Stimulated activated CD4-positive, alpha-beta T cell treated with anti-CD3 and anti-CD28 coated beads, Interleukin-15, amount 100 ng/mL, for 24 hours (primary cell): ENCODE data around the gene PPP2R2C.

Source experiments
- DNase-seq: peaks from one replicate; pipeline ENCODE4 v3.0.0-alpha.2; 2020

The PPP2R2C gene

GRCh38 chr4:6394671-6395081, 77.7 kb downstream of the PPP2R2C start:
- DNase-seq: no peak

- no peak for DNase-seq
Measured at GRCh38 chr4:6393544-6394475, 78.6 kb downstream of the PPP2R2C start.

GRCh38 chr4:6393066-6393465, 79.3 kb downstream of the PPP2R2C start:
- DNase-seq: no peak

- no peak for DNase-seq
Measured at GRCh38 chr4:6392407-6392806, 80.0 kb downstream of the PPP2R2C start.

- DNase-seq: no peak
Measured at GRCh38 chr4:6391852-6392188, 80.6 kb downstream of the PPP2R2C start.

- DNase-seq: no peak
Measured at GRCh38 chr4:6391186-6391851, 81.1 kb downstream of the PPP2R2C start.

- no peak for DNase-seq
Measured at GRCh38 chr4:6390356-6390755, 82.1 kb downstream of the PPP2R2C start.

GRCh38 chr4:6389142-6389825, 83.1 kb downstream of the PPP2R2C start:
- DNase-seq: no peak

- DNase-seq: no peak
Measured at GRCh38 chr4:6388713-6389112, 83.7 kb downstream of the PPP2R2C start.

GRCh38 chr4:6387946-6388345, 84.5 kb downstream of the PPP2R2C start:
- no peak for DNase-seq

- DNase-seq: no peak
Measured at GRCh38 chr4:6386091-6386490, 86.3 kb downstream of the PPP2R2C start.

GRCh38 chr4:6385288-6385687, 87.1 kb downstream of the PPP2R2C start:
- DNase-seq: no peak

- DNase-seq: no peak
Measured at GRCh38 chr4:6384541-6384940, 87.9 kb downstream of the PPP2R2C start.

GRCh38 chr4:6383929-6384328, 88.5 kb downstream of the PPP2R2C start:
- DNase-seq: no peak

GRCh38 chr4:6383009-6383404, 89.4 kb downstream of the PPP2R2C start:
- no peak for DNase-seq

GRCh38 chr4:6381571-6382123, 90.8 kb downstream of the PPP2R2C start:
- no peak for DNase-seq

- no peak for DNase-seq
Measured at GRCh38 chr4:6380746-6381410, 91.5 kb downstream of the PPP2R2C start.

- no peak for DNase-seq
Measured at GRCh38 chr4:6379767-6380745, 92.4 kb downstream of the PPP2R2C start.

GRCh38 chr4:6378493-6379445, 93.6 kb downstream of the PPP2R2C start:
- DNase-seq: no peak
